ENCODE measurements around the gene TMEM101. TPM values are rescaled to one million over a fixed set of nuclear protein-coding genes. Genes with fewer than 3 reads are reported as not detected.

The TMEM101 gene
- total RNA-seq, 1 experiment from 2014 or later: 12.7 TPM

- intact Hi-C loops (cut with micrococcal nuclease; ENCODE audit: unreplicated experiment): no loop called here
- Histone ChIP-seq H3K9me3 (ENCODE audit: low read depth, low read length, poor library complexity, severe bottlenecking) (no peaks in the 10 kb centered on the region), H3K36me3 (ENCODE audit: insufficient read depth, low read length, poor library complexity, severe bottlenecking) (no peaks in the 10 kb centered on the region), H3K27ac (ENCODE audit: low read depth, low read length, poor library complexity, severe bottlenecking) (no peak overlapping the region), H3K27me3 (replicated peaks; ENCODE audit: insufficient read depth, low read depth, low read length, poor library complexity) (no peaks in the 10 kb centered on the region), H3K4me3 (ENCODE audit: low read depth, low read length, poor library complexity, severe bottlenecking) (no peak overlapping the region), H3K4me1 (ENCODE audit: insufficient read depth, low read length, poor library complexity, severe bottlenecking) (no peaks in the 10 kb centered on the region)
- ChIA-PET POLR2A (ENCODE audit: low non-redundant PET) (no interaction called here), CTCF (interaction anchor here (0.6 kb wide), 1 partner anchor 20 kb away, joined by 3 read pairs; no protein-coding TSS in a partner anchor)
- TF ChIP-seq CTCF (conservative IDR thresholded peaks at IDR 0.05; ENCODE audit: low read depth, low read length): no peak
- TF ChIP-seq EZH2 (IDR thresholded peaks at IDR 0.05; ENCODE audit: borderline replicate concordance, low read depth, low read length, poor library complexity, severe bottlenecking): no peak
- no TSS peak for BruUV-seq (replicated peaks)
- DNase-seq (ENCODE audit: low spot score): no peak
These were observed 26.5 kb downstream of the TMEM101 start for GRCh38 chr17:43988301-43988700.

DNA sequence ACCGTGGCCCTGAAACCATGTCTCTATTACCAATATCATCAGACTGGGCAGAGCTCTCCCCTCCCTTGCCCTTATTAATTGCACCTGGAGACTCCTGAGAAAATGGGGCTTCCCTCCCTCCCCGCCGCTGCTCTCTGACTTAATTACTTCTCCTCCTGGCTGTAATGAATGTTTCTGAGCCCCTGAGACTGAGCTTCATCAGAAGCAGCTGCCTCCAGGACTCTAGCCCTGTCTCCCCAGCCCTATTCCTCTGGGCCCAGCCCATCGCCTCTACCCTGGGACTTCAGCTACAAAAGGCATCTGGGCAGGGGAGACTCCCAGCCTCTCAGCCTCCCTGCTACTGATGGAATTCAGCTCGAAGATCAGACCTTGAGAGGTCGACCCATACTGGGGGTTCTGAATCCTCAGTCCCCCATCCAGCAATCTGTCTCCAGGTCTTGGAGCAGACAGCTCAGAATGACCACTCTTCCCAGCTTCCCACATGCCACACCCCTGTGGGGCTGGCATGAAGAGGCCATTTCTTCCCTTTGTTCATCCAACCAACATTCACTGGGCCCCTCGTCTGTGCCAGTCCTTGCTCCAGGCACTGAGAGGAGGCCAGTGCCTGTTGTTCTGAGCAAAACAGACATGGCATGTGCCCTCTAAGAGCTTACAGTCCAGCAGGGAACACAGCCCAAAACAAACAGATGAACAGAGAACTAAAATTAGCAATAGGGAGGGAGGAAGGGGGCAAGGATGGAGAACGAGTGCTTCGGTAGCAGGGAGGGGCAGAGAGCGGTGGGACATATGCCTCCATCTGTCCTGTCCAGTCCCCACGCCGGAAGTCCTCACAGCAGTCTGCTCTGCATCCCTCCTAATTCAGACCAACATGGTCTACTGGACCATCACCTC is 27.4 kb downstream of the TMEM101 start:
- intact Hi-C loops (cut with micrococcal nuclease; ENCODE audit: unreplicated experiment): no loop called here
- no peak overlapping the region for H3K4me3 ChIP-seq (ENCODE audit: low read depth, low read length, poor library complexity, severe bottlenecking)
- DNase-seq (ENCODE audit: low spot score): no peak
- no peaks in the 10 kb centered on the region for H3K36me3 ChIP-seq (ENCODE audit: insufficient read depth, low read length, poor library complexity, severe bottlenecking)
- no peaks in the 10 kb centered on the region for H3K9me3 ChIP-seq (ENCODE audit: low read depth, low read length, poor library complexity, severe bottlenecking)
- BruUV-seq (replicated peaks): no TSS peak
- POLR2A ChIA-PET (ENCODE audit: low non-redundant PET): interaction anchor here (0.7 kb wide), 1 partner anchor 15 kb away, joined by 3 read pairs; no protein-coding TSS in a partner anchor
- H3K27ac ChIP-seq (ENCODE audit: low read depth, low read length, poor library complexity, severe bottlenecking): no peak overlapping the region
- TF ChIP-seq CTCF (conservative IDR thresholded peaks at IDR 0.05; ENCODE audit: low read depth, low read length): no peak
- no peaks in the 10 kb centered on the region for H3K4me1 ChIP-seq (ENCODE audit: insufficient read depth, low read length, poor library complexity, severe bottlenecking)
- CTCF ChIA-PET: interaction anchor here (0.6 kb wide), 1 partner anchor 209 kb away, joined by 5 read pairs; the partner anchor contains the start of gene DUSP3
- H3K27me3 ChIP-seq (replicated peaks; ENCODE audit: insufficient read depth, low read depth, low read length, poor library complexity): no peaks in the 10 kb centered on the region

DNA sequence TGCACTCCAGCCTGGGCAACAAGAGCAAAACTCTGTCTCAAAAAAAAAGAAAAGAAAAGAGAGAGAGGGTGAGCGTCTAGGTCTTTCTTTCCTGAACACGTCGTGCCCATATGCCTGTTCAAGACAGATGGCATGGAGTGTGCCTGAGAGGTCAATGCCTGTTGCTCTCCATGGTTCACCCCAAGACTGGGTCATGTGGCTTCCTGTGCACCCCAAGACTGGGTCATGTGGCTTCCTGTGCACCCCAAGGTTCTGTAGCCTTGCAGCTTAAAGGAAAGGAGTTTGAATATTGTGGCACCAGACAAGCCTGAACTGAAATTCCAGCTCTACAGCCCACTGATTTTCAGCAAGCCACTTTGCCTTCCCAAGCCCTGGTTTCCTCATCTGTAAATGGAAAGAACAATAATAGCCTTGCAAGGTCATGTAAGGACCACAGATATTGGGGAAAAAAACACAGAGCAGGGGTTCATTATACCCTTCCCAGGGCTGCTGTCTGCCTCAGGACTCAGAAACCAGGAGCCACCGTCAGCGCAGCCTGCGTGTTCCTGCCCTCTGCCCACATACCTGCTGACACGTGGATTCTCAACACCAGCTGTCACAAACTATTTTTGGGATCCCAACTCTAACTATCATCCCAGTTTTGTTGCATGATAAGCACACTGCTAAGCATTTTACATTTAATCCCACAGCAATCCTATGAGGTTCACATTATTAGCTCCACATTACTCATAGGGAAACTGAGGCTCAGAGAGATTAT is 28.4 kb downstream of the TMEM101 start:
- ChIA-PET POLR2A (ENCODE audit: low non-redundant PET) (no interaction called here), CTCF (no interaction called here)
- no TSS peak for BruUV-seq (replicated peaks)
- no peak for DNase-seq (ENCODE audit: low spot score)
- intact Hi-C loops (cut with micrococcal nuclease; ENCODE audit: unreplicated experiment): no loop called here
- H3K36me3 ChIP-seq (ENCODE audit: insufficient read depth, low read length, poor library complexity, severe bottlenecking): no peaks in the 10 kb centered on the region
- H3K27me3 ChIP-seq (replicated peaks; ENCODE audit: insufficient read depth, low read depth, low read length, poor library complexity): no peaks in the 10 kb centered on the region
- no peak for TF ChIP-seq CTCF (conservative IDR thresholded peaks at IDR 0.05; ENCODE audit: low read depth, low read length)
- no peak for TF ChIP-seq EZH2 (IDR thresholded peaks at IDR 0.05; ENCODE audit: borderline replicate concordance, low read depth, low read length, poor library complexity, severe bottlenecking)
- no peak overlapping the region for H3K27ac ChIP-seq (ENCODE audit: low read depth, low read length, poor library complexity, severe bottlenecking)
- H3K9me3 ChIP-seq (ENCODE audit: low read depth, low read length, poor library complexity, severe bottlenecking): no peaks in the 10 kb centered on the region
- no peak overlapping the region for H3K4me3 ChIP-seq (ENCODE audit: low read depth, low read length, poor library complexity, severe bottlenecking)
- no peaks in the 10 kb centered on the region for H3K4me1 ChIP-seq (ENCODE audit: insufficient read depth, low read length, poor library complexity, severe bottlenecking)

Measured in A673 (cell line).